HepG2 (cell line): ENCODE data around the gene DPH1. TPM values are rescaled to one million over a fixed set of nuclear protein-coding genes. Genes with fewer than 3 reads are reported as not detected.

ENCODE experiments used
- ATAC-seq: fragments of 200-7000 bp; cut with Tn5 transposase; 3 replicates; pipeline ENCODE4 v1.9.1; 2020; ENCODE audit warnings: mild to moderate bottlenecking, moderate library complexity
- BruUV-seq: library from RNA; stranded (reverse); fragments of 400-500 nt; replicated peaks from 2 replicates; lab custom pipeline; 2021; lab: Mats Ljungman, UMichigan
- CTCF ChIA-PET: fragments of 300-600 bp; formaldehyde crosslinking; extraction: SDS; loops from one replicate; lab custom pipeline; 2021; ENCODE audit warnings: low total read pairs, inconsistent platforms, low intra/inter-chr PET ratio; lab: Yijun Ruan, JAX
- POLR2A ChIA-PET: fragments of 350-600 bp; sonication (Branson Sonifier 250); formaldehyde crosslinking; loops from one replicate; lab custom pipeline; 2020; ENCODE audit warnings: antibody characterized with exemption, inconsistent platforms; lab: Yijun Ruan, JAX
- DNase-seq: peaks from one replicate; pipeline ENCODE4 v3.0.0-alpha.2; 2015; ENCODE audit warnings: low spot score
- FAIRE-seq: peaks from 3 replicates; lab custom pipeline; 2011; peaks lifted over from hg19 to GRCh38; lab: Jason Lieb, UNC
- H2AFZ ChIP-seq: one replicate; pipeline ENCODE4 v1.6.1; 2011; ENCODE audit warnings: low read length, inconsistent platforms
- H3K27ac ChIP-seq: fragments of 300-600 bp; 3 replicates; pipeline ENCODE4 v1.8.0; 2011; ENCODE audit warnings: mixed run types, mild to moderate bottlenecking, mixed read lengths, low read length, inconsistent platforms; ENCODE audit not compliant: insufficient read depth; ENCODE audit errors: extremely low read length
- H3K27me3 ChIP-seq, 2 experiments: fragments of 200-600 bp in 1 of 2; 2 replicates in 1 of 2; 3 replicates in 1 of 2; pipeline versions ENCODE4 v1.6.0 to v1.8.0; 2011; ENCODE audit warnings: low read length in 2 of 2, mild to moderate bottlenecking in 2 of 2, moderate library complexity in 2 of 2, inconsistent platforms in 1 of 2; ENCODE audit not compliant: insufficient read depth in 2 of 2, control insufficient read depth in 1 of 2
- H3K36me3 ChIP-seq, 2 experiments: fragments of 200-600 bp in 1 of 2; replicated peaks in 1 of 2; 2 replicates in 1 of 2; 3 replicates in 1 of 2; pipeline versions ENCODE4 v1.5.1 to v1.8.0; 2011; ENCODE audit warnings: low read length in 2 of 2, inconsistent platforms in 1 of 2; ENCODE audit not compliant: insufficient read depth in 2 of 2, control insufficient read depth in 1 of 2
- H3K4me1 ChIP-seq: 2 replicates; pipeline ENCODE4 v1.5.1; 2012; ENCODE audit warnings: low read length, inconsistent platforms; ENCODE audit not compliant: insufficient read depth
- H3K4me2 ChIP-seq: 2 replicates; pipeline ENCODE4 v1.6.0; 2011; ENCODE audit warnings: low read depth, low read length, inconsistent platforms
- H3K4me3 ChIP-seq, 3 experiments: fragments of 200-600 bp in 1 of 3; sonication (generic), shearing (Covaris generic) in 1 of 3; replicated peaks in 1 of 3; 2 replicates each; pipeline ENCODE4 v1.5.1; 2011 to 2016; ENCODE audit warnings: low read length in 3 of 3, inconsistent platforms in 2 of 3, low read depth in 2 of 3, mild to moderate bottlenecking in 2 of 3, control low read depth in 1 of 3, mixed read lengths in 1 of 3; ENCODE audit not compliant: insufficient read depth in 1 of 3
- H3K79me2 ChIP-seq: one replicate; pipeline ENCODE4 v1.6.1; 2011; ENCODE audit warnings: low read length, inconsistent platforms; ENCODE audit not compliant: insufficient read depth
- H3K9ac ChIP-seq: 2 replicates; pipeline ENCODE4 v1.6.0; 2011; ENCODE audit warnings: mild to moderate bottlenecking, low read depth, low read length, inconsistent platforms; ENCODE audit not compliant: insufficient read depth
- H3K9me3 ChIP-seq: 2 replicates; pipeline ENCODE4 v1.5.1; 2012; ENCODE audit warnings: mild to moderate bottlenecking, low read length
- H4K20me1 ChIP-seq: 2 replicates; pipeline ENCODE4 v1.6.0; 2011; ENCODE audit warnings: inconsistent platforms, mild to moderate bottlenecking, low read length, moderate library complexity; ENCODE audit not compliant: insufficient read depth
- HNRNPH1 ChIP-seq: fragments of 200-400 bp; formaldehyde crosslinking; optimal IDR thresholded peaks from 2 replicates; pipeline ENCODE3; 2017; ENCODE audit warnings: mild to moderate bottlenecking, low read depth, low read length
- ISL2 ChIP-seq: sonication (generic); formaldehyde crosslinking; IDR thresholded peaks from 2 replicates; pipeline ENCODE4 v1.5.0; 2020; ENCODE audit warnings: missing genetic modification reagents
- JUN ChIP-seq: sonication (generic); formaldehyde crosslinking; IDR thresholded peaks from 2 replicates; pipeline ENCODE4 v1.4.0; 2020; ENCODE audit warnings: mild to moderate bottlenecking, missing genetic modification reagents
- RNF2 ChIP-seq: fragments of 450-650 bp; conservative IDR thresholded peaks from 2 replicates; pipeline ENCODE4 v1.6.1; 2016; ENCODE audit warnings: low read depth
- SAFB2 ChIP-seq: sonication (generic); formaldehyde crosslinking; IDR thresholded peaks from 2 replicates; pipeline ENCODE4 v1.5.1; 2020; ENCODE audit warnings: missing genetic modification reagents, low read depth, mild to moderate bottlenecking, borderline replicate concordance
- STAT5B ChIP-seq: sonication (generic); formaldehyde crosslinking; IDR thresholded peaks from 2 replicates; pipeline ENCODE4 v1.4.0; 2020; ENCODE audit warnings: missing genetic modification reagents
- TBX3 ChIP-seq: fragments of 450-650 bp; IDR thresholded peaks from 2 replicates; pipeline ENCODE4 v1.6.1; 2017; ENCODE audit warnings: antibody characterized with exemption, mild to moderate bottlenecking, inconsistent platforms, borderline replicate concordance
- WGBS: methylation state at CpG from one replicate; pipeline ENCODE4 v1.1.6; 2017; ENCODE audit warnings: low lambda C conversion rate; 5-methylcytosine and 5-hydroxymethylcytosine counted together
- in situ Hi-C: cut with HindIII; loops from 2 replicates; pipeline ENCODE4 v1.10.0; 2017; ENCODE audit warnings: low pct_unique_long_range_greater_than_20kb; ENCODE audit not compliant: extremely low pct_ligation_motif_present
- intact Hi-C: fragments of 100-400 bp; cut with micrococcal nuclease; formaldehyde crosslinking; loops from one replicate; pipeline ENCODE4 v1.10.0; 2022; ENCODE audit not compliant: unreplicated experiment
- polyA plus RNA-seq, 8 experiments: library from polyadenylated mRNA; depleted of rRNA in 3 of 8; stranded (reverse) in 7 of 8; unstranded in 1 of 8; fragments of >200 nt; fragmentation: Illumina TruSeq in 4 of 8; extraction: Trizol in 4 of 8; gene quantifications; 2 replicates each; pipeline versions ENCODE4 v1.2.1 to v1.2.3, GENCODE V29; 2011 to 2016; ENCODE audit warnings: low read depth in 4 of 8, missing spikeins in 1 of 8, mixed read lengths in 1 of 8; ENCODE audit not compliant: insufficient read depth in 1 of 8
- total RNA-seq, 5 experiments: library from RNA; depleted of rRNA; stranded (reverse); fragments of >200 nt; fragmentation: Illumina TruSeq; extraction: Trizol; gene quantifications; 2 replicates each; pipeline ENCODE4 v1.2.3, GENCODE V29; 2016; ENCODE audit warnings: low read depth in 1 of 5
- TF ChIP-seq, protein P1 (sequence below): sonication (generic); formaldehyde crosslinking; IDR thresholded peaks from 2 replicates; pipeline ENCODE4 v1.4.0; 2020; ENCODE audit warnings: mild to moderate bottlenecking, missing genetic modification reagents
- TF ChIP-seq, protein P2 (sequence below): sonication (generic); formaldehyde crosslinking; IDR thresholded peaks from 2 replicates; pipeline ENCODE4 v1.4.0; 2020; ENCODE audit warnings: missing genetic modification reagents, borderline replicate concordance

DPH1 gene
- total and polyA plus RNA-seq, 2 of the 13 experiments (the other 11 are each of a cell fraction or from before 2014, with no cell fraction given), result 25.3 to 42.8 TPM

DNA sequence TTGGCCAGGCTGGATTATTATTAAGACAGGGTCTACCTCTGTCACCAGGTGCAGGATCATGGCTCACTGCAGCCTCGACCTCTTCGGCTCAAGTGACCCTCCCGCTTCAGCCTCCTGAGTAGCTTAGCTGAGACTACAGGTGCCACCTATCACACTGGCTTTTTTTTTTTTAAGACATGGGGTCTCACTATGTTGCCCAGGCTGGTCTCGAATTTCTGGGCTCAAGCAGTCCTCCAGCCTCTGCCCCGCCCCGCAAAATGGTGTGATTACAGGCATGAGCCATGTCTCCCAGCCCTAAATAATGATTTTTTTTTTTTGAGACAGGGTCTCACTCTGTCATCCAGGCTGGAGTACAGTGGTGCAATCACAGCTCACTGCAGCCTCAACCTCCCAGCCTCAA is 17.6 kb downstream of the DPH1 start:
- no peak for TF ChIP-seq STAT5B (CRISPR knock-in tag)
- TF ChIP-seq JUN (CRISPR knock-in tag), result no peak
- no peak for TF ChIP-seq TBX3
- no peak for TF ChIP-seq SAFB2 (CRISPR knock-in tag)
- TF ChIP-seq, protein P1, sequence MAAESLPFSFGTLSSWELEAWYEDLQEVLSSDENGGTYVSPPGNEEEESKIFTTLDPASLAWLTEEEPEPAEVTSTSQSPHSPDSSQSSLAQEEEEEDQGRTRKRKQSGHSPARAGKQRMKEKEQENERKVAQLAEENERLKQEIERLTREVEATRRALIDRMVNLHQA, result no peak
- TF ChIP-seq ISL2 (CRISPR knock-in tag), result no peak
- no peak for TF ChIP-seq RNF2
- no peak for TF ChIP-seq HNRNPH1
- TF ChIP-seq, protein P2, sequence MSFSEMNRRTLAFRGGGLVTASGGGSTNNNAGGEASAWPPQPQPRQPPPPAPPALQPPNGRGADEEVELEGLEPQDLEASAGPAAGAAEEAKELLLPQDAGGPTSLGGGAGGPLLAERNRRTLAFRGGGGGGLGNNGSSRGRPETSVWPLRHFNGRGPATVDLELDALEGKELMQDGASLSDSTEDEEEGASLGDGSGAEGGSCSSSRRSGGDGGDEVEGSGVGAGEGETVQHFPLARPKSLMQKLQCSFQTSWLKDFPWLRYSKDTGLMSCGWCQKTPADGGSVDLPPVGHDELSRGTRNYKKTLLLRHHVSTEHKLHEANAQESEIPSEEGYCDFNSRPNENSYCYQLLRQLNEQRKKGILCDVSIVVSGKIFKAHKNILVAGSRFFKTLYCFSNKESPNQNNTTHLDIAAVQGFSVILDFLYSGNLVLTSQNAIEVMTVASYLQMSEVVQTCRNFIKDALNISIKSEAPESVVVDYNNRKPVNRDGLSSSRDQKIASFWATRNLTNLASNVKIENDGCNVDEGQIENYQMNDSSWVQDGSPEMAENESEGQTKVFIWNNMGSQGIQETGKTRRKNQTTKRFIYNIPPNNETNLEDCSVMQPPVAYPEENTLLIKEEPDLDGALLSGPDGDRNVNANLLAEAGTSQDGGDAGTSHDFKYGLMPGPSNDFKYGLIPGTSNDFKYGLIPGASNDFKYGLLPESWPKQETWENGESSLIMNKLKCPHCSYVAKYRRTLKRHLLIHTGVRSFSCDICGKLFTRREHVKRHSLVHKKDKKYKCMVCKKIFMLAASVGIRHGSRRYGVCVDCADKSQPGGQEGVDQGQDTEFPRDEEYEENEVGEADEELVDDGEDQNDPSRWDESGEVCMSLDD (CRISPR knock-in tag), result no peak
- Histone ChIP-seq H3K4me3 (no peak overlapping the region), H4K20me1 (peaks cover 6% of the 10 kb centered on the region; the same call in 1 of the 2 replicates), H3K79me2 (no peaks in the 10 kb centered on the region), H2AFZ (no peak overlapping the region), H3K4me2 (no peak overlapping the region), H3K27me3 (peaks cover 4 to 16% of the 10 kb centered on the region in 2 experiments; a peak in 4 of 5 replicates), H3K27ac (no peak overlapping the region), H3K4me1 (peaks cover 29% of the 10 kb centered on the region), H3K9ac (no peak overlapping the region), H3K36me3 (peaks cover 0 to 2% of the 10 kb centered on the region in 2 experiments; a peak in 1 of 5 replicates), H3K9me3 (no peaks in the 10 kb centered on the region)
- intact Hi-C loops (no loop called here), in situ Hi-C loops (loop anchor here (25.0 kb wide), 1 partner anchor 335 kb away; the partner anchor contains the start of genes TLCD2 and WDR81)
- ChIA-PET CTCF (no interaction called here), POLR2A (no interaction called here)
- FAIRE-seq (no peak), DNase-seq (no peak), ATAC-seq (no peak)
- WGBS, result 77% methylated on average over 6 of the region's 6 CpGs
- no TSS peak for BruUV-seq
